Sigmoid colon (tissue), 7 donors: Measurements from ENCODE around the gene CTDP1. TPM values are rescaled to one million over a fixed set of nuclear protein-coding genes. Genes with fewer than 3 reads are reported as not detected.

Experiments used
- DNase-seq: peaks from one replicate; pipeline ENCODE4 v3.0.0-alpha.2; 2019
- H3K27ac ChIP-seq, 4 donors: fragments of 200-600 bp; sonication (generic); one replicate each; pipeline ENCODE4 v1.5.1; 2016 to 2019; ENCODE audit warnings: mild to moderate bottlenecking in 1 of 4
- H3K27me3 ChIP-seq, 3 donors: fragments of 200-600 bp; sonication (generic); one replicate each; pipeline ENCODE4 v1.5.1; 2019; ENCODE audit warnings: mild to moderate bottlenecking in 1 of 3
- H3K36me3 ChIP-seq, 4 donors: fragments of 200-600 bp; sonication (generic); one replicate each; pipeline ENCODE4 v1.5.1; 2016 to 2019
- H3K4me1 ChIP-seq, 4 donors: fragments of 200-600 bp; sonication (generic); one replicate each; pipeline ENCODE4 v1.5.1; 2017 to 2019
- H3K4me3 ChIP-seq, 4 donors: fragments of 200-600 bp; sonication (generic); one replicate each; pipeline ENCODE4 v1.5.1; 2017 to 2019; ENCODE audit warnings: mild to moderate bottlenecking in 2 of 4, moderate library complexity in 1 of 4
- H3K9me3 ChIP-seq, 4 donors: fragments of 200-600 bp in 3 of 4; sonication (generic) in 3 of 4; one replicate each; pipeline versions ENCODE4 v1.5.1 to v1.6.1; 2013 to 2019
- CTCF ChIP-seq, 4 experiments: fragments of 450-650 bp in 3 of 4; fragments of 200-600 bp in 1 of 4; IDR thresholded peaks; one replicate each; pipeline ENCODE4 v1.5.1; 2016 to 2019; ENCODE audit warnings: antibody characterized with exemption in 4 of 4, mild to moderate bottlenecking in 3 of 4, moderate library complexity in 2 of 4
- EP300 ChIP-seq, 4 donors: sonication (generic); formaldehyde crosslinking; IDR thresholded peaks; one replicate each; pipeline ENCODE4 v1.6.1; 2017; ENCODE audit warnings: antibody characterized with exemption in 4 of 4
- POLR2A ChIP-seq, 2 donors: fragments of 450-650 bp; IDR thresholded peaks; one replicate each; pipeline ENCODE4 v1.6.1; 2016; ENCODE audit warnings: antibody characterized with exemption in 2 of 2, mild to moderate bottlenecking in 2 of 2, moderate library complexity in 2 of 2
- POLR2AphosphoS5 ChIP-seq, 4 donors: sonication (generic); formaldehyde crosslinking; IDR thresholded peaks; one replicate each; pipeline ENCODE4 v1.6.1; 2017; ENCODE audit warnings: antibody characterized with exemption in 4 of 4
- WGBS, 2 donors: extraction: QIAGEN DNeasy Blood & Tissue Kit; methylation state at CpG; one replicate each; pipeline ENCODE4 v1.1.7; 2013; 5-methylcytosine and 5-hydroxymethylcytosine counted together
- intact Hi-C: fragments of 100-400 bp; cut with DNase I; formaldehyde crosslinking; loops from one replicate; pipeline ENCODE4 v1.15.1; 2023
- polyA plus RNA-seq, 3 donors: library from polyadenylated mRNA; stranded (reverse); fragments of 200-250 nt; gene quantifications; one replicate each; pipeline ENCODE4 v1.2.3, GENCODE V29; 2013
- total RNA-seq, 4 donors: library from RNA; depleted of rRNA; stranded (reverse); fragments of >200 nt; gene quantifications; one replicate each; pipeline ENCODE4 v1.1.0, GENCODE V29; 2016
- donor health status: healthy with polysubstance abuse.
- donor health status: Bipolar disorder and iron deficiency.
- donor health status: healthy.

The CTDP1 gene
- total and polyA plus RNA-seq, 7 donors, result 11.1 to 25.9 (median 14.7) TPM

DNA sequence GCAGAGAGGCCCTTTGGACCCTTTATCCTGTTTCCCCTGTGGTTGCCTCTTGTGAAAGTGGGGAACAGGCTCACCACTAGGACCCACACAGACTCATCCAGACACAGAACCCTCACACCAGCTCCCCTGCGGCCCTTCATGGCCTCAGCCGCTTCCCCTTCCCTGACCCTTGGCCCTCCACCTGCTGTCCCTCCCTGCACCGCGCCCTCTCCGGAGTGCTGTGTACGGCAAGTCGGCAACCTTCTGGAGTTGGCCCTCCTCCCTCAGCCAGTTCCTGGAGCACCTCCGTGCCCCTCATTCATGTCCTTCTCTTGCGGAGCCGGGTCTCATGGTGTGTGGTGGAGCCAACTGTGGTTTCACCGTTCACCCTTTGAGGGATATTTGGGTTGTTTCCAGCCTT, 44.0 kb downstream of the CTDP1 start:
- no peak for DNase-seq
- Histone ChIP-seq H3K9me3 (no peaks in the 10 kb centered on the region), H3K27ac (no peak overlapping the region), H3K4me3 (no peak overlapping the region), H3K4me1 (no peaks in the 10 kb centered on the region), H3K27me3 (no peaks in the 10 kb centered on the region), H3K36me3 (peaks cover 4 to 65% (median 6%) of the 10 kb centered on the region in 4 donors)
- WGBS, 2 donors, result 47 to 88% methylated on average over 11 of the region's 11 CpGs
- intact Hi-C loops, result no loop called here
- TF ChIP-seq POLR2AphosphoS5 (IDR thresholded peaks at IDR 0.05) (no peak), EP300 (IDR thresholded peaks at IDR 0.05) (no peak), POLR2A (IDR thresholded peaks at IDR 0.05) (no peak), CTCF (IDR thresholded peaks at IDR 0.05) (no peak)

DNA sequence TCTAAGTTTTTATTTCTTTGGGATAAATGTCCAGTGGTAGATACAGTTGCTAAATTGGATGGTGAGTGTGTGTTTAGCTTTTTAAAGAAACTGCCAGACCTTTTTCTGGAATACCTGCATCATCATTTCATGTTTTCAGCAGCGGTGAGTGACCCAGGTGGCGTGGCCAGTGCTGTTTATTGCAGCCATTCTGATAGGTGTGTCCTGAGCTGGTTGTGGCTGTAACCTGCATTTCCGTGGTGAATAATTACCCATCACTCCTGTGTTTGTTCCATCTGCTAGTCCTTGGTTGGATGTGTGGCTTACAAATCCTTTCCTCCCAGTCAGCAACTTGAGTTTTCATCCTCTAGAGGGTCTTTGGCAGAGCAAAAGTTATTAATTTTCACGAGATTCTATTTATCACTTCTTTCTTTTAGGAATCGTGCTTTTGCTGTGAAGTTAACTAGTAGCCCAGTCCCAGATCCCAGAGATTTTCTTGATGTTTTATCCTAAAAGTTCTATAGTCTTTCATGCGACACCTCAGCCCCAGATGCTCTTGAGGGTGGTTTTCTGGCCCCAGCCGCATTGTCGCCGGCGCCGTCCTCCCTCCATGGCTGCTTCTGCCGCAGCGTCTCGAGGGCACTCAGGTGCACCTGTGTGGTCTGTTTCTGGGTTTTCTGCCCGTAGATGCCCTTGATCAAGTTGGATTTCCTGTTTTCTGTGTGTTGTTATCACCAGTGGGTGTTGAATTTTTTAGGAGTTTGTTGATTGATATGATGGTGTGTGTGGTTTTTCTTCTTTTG, 44.9 kb downstream of the CTDP1 start:
- 78 to 87% methylated on average over 15 of the region's 15 CpGs for WGBS, 2 donors
- no peak overlapping the region for H3K27ac ChIP-seq
- DNase-seq, result no peak
- H3K36me3 ChIP-seq, result peaks cover 4 to 65% (median 9%) of the 10 kb centered on the region in 4 donors
- TF ChIP-seq POLR2AphosphoS5 (IDR thresholded peaks at IDR 0.05) (no peak), CTCF (IDR thresholded peaks at IDR 0.05) (no peak), POLR2A (IDR thresholded peaks at IDR 0.05) (no peak), EP300 (IDR thresholded peaks at IDR 0.05) (no peak)
- no peak overlapping the region for H3K4me3 ChIP-seq
- intact Hi-C loops, result no loop called here
- H3K9me3 ChIP-seq, result no peaks in the 10 kb centered on the region
- no peaks in the 10 kb centered on the region for H3K27me3 ChIP-seq
- no peaks in the 10 kb centered on the region for H3K4me1 ChIP-seq

GRCh38 chr18:79725486-79725885, 45.9 kb downstream of the CTDP1 start:
- WGBS, 2 donors, result 95 to 96% methylated on average over 15 of the region's 15 CpGs
- H3K36me3 ChIP-seq, result peaks cover 7 to 66% (median 13%) of the 10 kb centered on the region in 4 donors
- intact Hi-C loops, result no loop called here
- no peak overlapping the region for H3K4me3 ChIP-seq
- H3K9me3 ChIP-seq, result no peaks in the 10 kb centered on the region
- DNase-seq, result no peak
- H3K4me1 ChIP-seq, result no peaks in the 10 kb centered on the region
- no peaks in the 10 kb centered on the region for H3K27me3 ChIP-seq
- H3K27ac ChIP-seq, result no peak overlapping the region
- TF ChIP-seq POLR2AphosphoS5 (IDR thresholded peaks at IDR 0.05) (no peak), CTCF (IDR thresholded peaks at IDR 0.05) (no peak), POLR2A (IDR thresholded peaks at IDR 0.05) (no peak), EP300 (IDR thresholded peaks at IDR 0.05) (no peak)

- H3K9me3 ChIP-seq, result peaks cover 0 to 6% (median 0%) of the 10 kb centered on the region in 4 donors
- intact Hi-C loops, result no loop called here
- no peak for DNase-seq
- TF ChIP-seq POLR2AphosphoS5 (IDR thresholded peaks at IDR 0.05) (no peak), POLR2A (IDR thresholded peaks at IDR 0.05) (no peak), CTCF (IDR thresholded peaks at IDR 0.05) (no peak), EP300 (IDR thresholded peaks at IDR 0.05) (no peak)
- H3K27ac ChIP-seq, result no peak overlapping the region
- H3K4me3 ChIP-seq, result no peak overlapping the region
- H3K36me3 ChIP-seq, result peaks cover 10 to 68% (median 22%) of the 10 kb centered on the region in 4 donors
- WGBS, 2 donors, result 95 to 98% methylated on average over 20 of the region's 20 CpGs
- H3K27me3 ChIP-seq, result no peaks in the 10 kb centered on the region
- H3K4me1 ChIP-seq, result no peaks in the 10 kb centered on the region
These were observed 47.1 kb downstream of the CTDP1 start for GRCh38 chr18:79726721-79727120.
